ENCODE data around the gene GPR55.

GPR55 gene

GRCh38 chr2:230870544-230871360 is 54.3 kb downstream of the GPR55 start:
- Mint-ChIP-seq H3K36me3 (ENCODE audit: insufficient read depth) (no peaks in the 10 kb centered on the region), H3K27ac (peak overlapping the region in 1 of 2 donors; percentile 66), H3K4me3 (no peak overlapping the region), H3K4me1 (ENCODE audit: low read depth in 2 of 2) (peaks cover 23 to 28% of the 10 kb centered on the region in 2 donors), H3K27me3 (no peaks in the 10 kb centered on the region), H3K9me3 (no peaks in the 10 kb centered on the region)
- DNase-seq, result no peak
- ATAC-seq (replicated peaks), result no peak

- no peak for ATAC-seq (replicated peaks)
- no peaks in the 10 kb centered on the region for H3K9me3 Mint-ChIP-seq
- H3K4me1 Mint-ChIP-seq (ENCODE audit: low read depth in 2 of 2), result peaks cover 20 to 28% of the 10 kb centered on the region in 2 donors
- H3K36me3 Mint-ChIP-seq (ENCODE audit: insufficient read depth), result no peaks in the 10 kb centered on the region
- no peak overlapping the region for H3K4me3 Mint-ChIP-seq
- H3K27me3 Mint-ChIP-seq, result no peaks in the 10 kb centered on the region
- H3K27ac Mint-ChIP-seq, result peak overlapping the region in 1 of 2 donors; percentile 66
- no peak for DNase-seq
Observed at GRCh38 chr2:230869914-230870543, 55.0 kb downstream of the GPR55 start.

DNA sequence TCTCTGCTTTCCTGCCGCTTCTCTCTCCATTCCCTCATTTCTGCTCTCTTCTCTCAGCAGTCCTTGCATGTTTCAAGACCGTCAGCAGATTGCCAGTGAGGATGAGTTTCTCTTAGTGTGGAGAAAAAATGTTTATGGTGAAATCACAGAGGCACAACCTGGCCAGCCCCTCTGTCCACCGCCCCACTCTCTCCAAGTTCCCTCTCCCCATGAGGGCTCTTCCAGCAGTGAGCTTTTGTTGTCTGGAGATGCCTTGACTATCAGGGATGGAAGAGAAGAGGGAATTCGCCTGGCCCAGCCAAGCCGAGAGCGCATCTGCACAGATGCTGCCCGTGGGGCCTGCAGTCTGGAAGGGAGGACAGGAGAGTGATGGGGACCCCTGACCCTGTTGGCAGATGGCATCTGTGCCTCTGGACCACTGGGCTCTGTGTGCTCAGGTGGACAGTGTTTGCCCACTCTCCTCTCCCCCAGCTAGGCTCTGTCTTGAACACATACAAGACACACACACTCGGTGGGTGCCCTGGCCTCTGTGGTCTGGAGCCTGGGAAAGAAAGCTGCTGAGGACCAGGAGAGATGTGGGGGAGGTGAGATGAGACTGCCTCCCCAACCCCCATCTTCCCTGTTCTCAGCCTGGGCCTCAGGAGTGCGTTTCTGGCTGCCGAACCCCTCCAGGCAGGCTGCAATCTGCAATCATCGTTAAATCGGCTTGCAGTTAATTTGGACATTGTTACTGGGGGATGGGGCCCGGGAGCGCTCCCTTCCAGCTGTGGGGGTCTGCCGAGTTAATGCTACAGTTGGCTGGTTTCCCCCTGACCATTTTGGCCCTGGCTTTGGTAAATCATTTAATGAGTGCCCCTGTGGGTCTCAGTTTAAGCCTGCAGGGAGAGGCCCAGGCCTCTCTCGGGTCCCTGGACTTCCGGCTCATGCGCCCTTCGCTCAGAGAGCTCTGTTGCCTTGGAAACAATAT is 55.8 kb downstream of the GPR55 start:
- DNase-seq (no peak), ATAC-seq (replicated peaks) (no peak)
- H3K9me3 Mint-ChIP-seq, result no peaks in the 10 kb centered on the region
- H3K27me3 Mint-ChIP-seq, result no peaks in the 10 kb centered on the region
- H3K27ac Mint-ChIP-seq, result no peak overlapping the region
- no peak overlapping the region for H3K4me3 Mint-ChIP-seq
- peaks cover 6% of the 10 kb centered on the region for H3K36me3 Mint-ChIP-seq (ENCODE audit: insufficient read depth)
- peaks cover 25 to 27% of the 10 kb centered on the region in 2 donors for H3K4me1 Mint-ChIP-seq (ENCODE audit: low read depth in 2 of 2)

DNA sequence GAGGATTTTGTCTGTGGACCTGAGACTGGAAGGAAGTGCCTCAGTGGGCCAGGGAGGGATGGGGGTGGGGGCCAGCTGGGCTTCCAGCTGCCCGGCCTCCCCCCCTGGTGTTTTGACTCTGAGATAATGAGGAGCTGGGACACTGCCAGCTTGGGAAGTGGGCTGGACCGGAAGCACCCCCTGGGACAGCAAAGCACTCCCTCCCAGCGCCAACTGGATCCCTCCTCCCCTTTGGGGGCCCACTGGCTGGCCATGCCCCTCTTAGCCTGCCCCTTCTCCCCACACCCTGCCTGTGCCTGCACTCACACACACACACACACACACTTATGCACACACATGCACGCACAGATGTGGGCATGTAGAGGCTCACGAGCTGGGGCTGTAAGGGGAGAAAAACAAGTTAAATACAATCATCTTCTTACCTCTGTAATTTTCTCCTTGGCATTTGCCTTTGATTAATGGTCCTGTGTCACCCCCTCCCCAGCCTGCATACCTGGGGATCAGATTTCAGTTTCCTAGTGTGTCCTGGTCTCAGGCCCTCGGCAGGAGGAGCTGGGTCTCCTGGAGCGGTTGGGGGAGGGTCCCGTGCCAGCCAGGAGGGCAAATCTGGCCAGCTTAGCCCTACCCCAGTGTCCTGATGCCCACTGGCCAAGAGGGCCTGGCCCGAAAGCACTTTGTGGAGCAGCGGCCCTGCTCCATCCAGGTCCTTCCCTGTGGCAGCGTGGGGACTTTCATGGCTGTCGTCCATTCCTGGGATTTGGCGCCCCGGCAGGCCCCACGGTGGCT is 56.7 kb downstream of the GPR55 start:
- no peaks in the 10 kb centered on the region for H3K27me3 Mint-ChIP-seq
- ATAC-seq (replicated peaks) (no peak), DNase-seq (no peak)
- H3K36me3 Mint-ChIP-seq (ENCODE audit: insufficient read depth), result peaks cover 9% of the 10 kb centered on the region
- H3K27ac Mint-ChIP-seq, result peak overlapping the region in 1 of 2 donors; percentile 72
- peaks cover 33% of the 10 kb centered on the region in 2 donors for H3K4me1 Mint-ChIP-seq (ENCODE audit: low read depth in 2 of 2)
- no peaks in the 10 kb centered on the region for H3K9me3 Mint-ChIP-seq
- no peak overlapping the region for H3K4me3 Mint-ChIP-seq

GRCh38 chr2:230866756-230867523 is 58.1 kb downstream of the GPR55 start:
- Mint-ChIP-seq H3K27me3 (peaks cover 0 to 8% of the 10 kb centered on the region in 2 donors), H3K36me3 (ENCODE audit: insufficient read depth) (peaks cover 9% of the 10 kb centered on the region), H3K27ac (peak overlapping the region in 1 of 2 donors; percentile 72), H3K4me3 (peak overlapping the region; percentile 89 to 92), H3K4me1 (ENCODE audit: low read depth in 2 of 2) (peaks cover 30 to 31% of the 10 kb centered on the region in 2 donors), H3K9me3 (no peaks in the 10 kb centered on the region)
- ATAC-seq (replicated peaks) (peak; percentile 69), DNase-seq (peak; percentile 60 to 78 (median 74))

DNA sequence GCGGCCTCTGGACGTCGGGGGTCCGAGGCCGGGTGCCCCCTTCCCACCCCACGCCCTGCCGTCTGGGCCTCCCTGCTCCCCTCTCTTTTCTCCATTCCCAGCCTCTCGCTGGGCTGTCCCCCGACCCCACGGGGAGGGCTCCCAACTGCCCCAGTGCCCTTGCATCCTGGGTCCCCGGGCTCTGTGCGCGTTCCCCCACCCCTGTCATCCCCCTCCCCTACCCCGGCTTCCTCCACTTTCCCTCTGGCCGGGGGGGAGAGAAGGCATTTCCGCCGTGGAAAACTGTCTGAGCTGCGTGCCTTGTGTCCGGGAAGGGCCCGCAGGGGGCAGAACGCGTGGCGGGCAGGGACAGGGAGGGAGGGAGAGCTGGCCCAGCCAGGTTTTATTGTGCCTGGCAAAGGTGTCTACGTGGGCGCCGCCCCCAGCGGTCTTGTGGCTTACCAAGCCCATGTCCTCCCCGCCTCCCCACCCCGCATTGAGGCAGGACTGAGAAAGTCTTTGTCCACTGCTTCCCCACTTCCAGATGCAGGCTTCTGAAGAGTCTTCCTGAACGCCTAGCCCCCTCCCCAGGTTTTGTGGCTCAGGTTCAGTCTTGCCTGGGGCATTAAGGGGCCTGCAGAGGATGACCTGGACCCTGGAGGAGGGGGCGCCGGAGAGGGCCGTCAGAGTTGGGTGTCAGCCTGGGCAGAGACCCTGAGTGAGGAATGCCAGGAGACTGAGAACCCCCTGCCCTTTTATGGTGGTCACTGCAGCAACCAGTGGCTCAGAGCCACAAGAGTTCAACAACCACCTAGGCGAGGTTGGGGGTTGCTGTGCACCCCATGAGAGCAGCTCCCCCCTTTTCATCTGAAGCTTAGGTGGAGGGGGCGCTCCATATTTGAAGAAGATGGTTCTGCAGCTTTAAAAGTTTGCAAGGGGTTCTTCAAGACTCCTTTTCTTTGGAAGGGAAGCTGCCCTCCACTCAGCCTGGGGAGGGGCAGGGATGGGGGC is 59.0 kb downstream of the GPR55 start:
- Mint-ChIP-seq H3K4me1 (ENCODE audit: low read depth in 2 of 2) (peaks cover 38% of the 10 kb centered on the region in 2 donors), H3K27me3 (peaks cover 8 to 17% of the 10 kb centered on the region in 2 donors), H3K9me3 (no peaks in the 10 kb centered on the region), H3K36me3 (ENCODE audit: insufficient read depth) (peaks cover 9% of the 10 kb centered on the region), H3K27ac (peak overlapping the region; percentile 80 to 85), H3K4me3 (peak overlapping the region; percentile 89 to 92)
- peak; percentile 33 to 41 (median 41) for DNase-seq
- ATAC-seq (replicated peaks), result peak; percentile 41

DNA sequence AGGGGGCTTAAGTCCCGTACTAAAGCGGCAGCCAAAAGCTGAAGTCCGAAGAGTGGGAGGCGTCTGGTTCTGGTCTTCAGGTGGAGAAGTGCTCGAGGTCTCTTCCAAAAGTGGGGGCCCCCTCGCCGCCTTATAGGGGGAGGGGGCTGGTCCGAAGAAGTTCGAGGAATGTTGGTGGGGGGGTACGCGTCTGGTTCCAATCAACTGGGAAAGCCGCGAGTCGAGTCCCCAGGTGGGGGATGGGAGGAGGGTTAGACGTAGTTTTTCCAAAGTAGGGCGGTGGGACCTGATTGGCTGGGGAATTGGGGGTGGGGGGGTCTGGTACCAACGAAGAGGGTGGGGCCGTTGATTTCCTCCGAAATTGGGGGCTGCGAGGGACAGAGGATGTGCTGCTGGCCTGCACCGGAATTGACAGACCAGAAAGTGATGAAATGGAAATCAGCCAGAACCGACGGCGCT is 59.7 kb downstream of the GPR55 start:
- H3K36me3 Mint-ChIP-seq (ENCODE audit: insufficient read depth), result peaks cover 9% of the 10 kb centered on the region
- no peaks in the 10 kb centered on the region for H3K9me3 Mint-ChIP-seq
- peak overlapping the region; percentile 79 to 80 for H3K27ac Mint-ChIP-seq
- H3K4me1 Mint-ChIP-seq (ENCODE audit: low read depth in 2 of 2), result peaks cover 41% of the 10 kb centered on the region in 2 donors
- H3K4me3 Mint-ChIP-seq, result peak overlapping the region; percentile 89 to 92
- H3K27me3 Mint-ChIP-seq, result peaks cover 9 to 22% of the 10 kb centered on the region in 2 donors
- no peak for DNase-seq
- no peak for ATAC-seq (replicated peaks)

DNA sequence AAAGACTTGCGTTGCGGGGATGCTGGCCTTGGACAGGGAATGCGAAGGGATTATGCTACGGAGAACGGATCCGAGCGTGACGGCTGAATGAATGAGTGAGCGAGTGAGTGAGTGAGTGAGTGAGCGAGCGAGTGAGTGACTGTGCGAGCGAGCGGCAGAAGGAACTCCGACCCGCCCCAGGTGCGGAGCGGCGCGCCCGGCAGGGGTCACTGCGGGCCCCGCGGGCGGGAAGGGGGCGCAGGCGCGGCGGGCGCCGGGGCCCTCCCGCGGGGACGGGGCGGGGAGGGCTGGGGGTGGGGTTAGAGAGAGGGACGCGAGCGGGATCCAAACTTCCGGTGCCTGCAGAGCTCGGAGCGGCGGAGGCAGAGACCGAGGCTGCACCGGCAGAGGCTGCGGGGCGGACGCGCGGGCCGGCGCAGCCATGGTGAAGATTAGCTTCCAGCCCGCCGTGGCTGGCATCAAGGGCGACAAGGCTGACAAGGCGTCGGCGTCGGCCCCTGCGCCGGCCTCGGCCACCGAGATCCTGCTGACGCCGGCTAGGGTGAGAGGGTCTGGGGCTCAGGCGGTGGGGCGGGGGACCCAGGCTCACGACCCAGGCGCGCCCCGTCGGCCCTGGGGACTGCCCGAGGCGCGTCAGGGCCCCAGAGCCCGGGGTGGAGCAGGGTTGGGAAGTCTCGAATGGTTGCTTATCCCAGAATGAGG is 60.3 kb downstream of the GPR55 start, which contains the start of gene ITM2C:
TSS of gene ITM2C (plus strand) at position 338 of the 702 bp plus-strand sequence. CDS start at position 422, 84 bp downstream.
- H3K27me3 Mint-ChIP-seq, result peaks cover 9 to 22% of the 10 kb centered on the region in 2 donors
- ATAC-seq (replicated peaks), result peak; percentile 62
- DNase-seq, result peak; percentile 59 to 64 (median 59)
- peaks cover 9% of the 10 kb centered on the region for H3K36me3 Mint-ChIP-seq (ENCODE audit: insufficient read depth)
- peaks cover 41% of the 10 kb centered on the region in 2 donors for H3K4me1 Mint-ChIP-seq (ENCODE audit: low read depth in 2 of 2)
- H3K9me3 Mint-ChIP-seq, result no peaks in the 10 kb centered on the region
- H3K27ac Mint-ChIP-seq, result peak within 1 kb of the TSS; percentile 80 to 85
- peak within 1 kb of the TSS; percentile 89 to 92 for H3K4me3 Mint-ChIP-seq

DNA sequence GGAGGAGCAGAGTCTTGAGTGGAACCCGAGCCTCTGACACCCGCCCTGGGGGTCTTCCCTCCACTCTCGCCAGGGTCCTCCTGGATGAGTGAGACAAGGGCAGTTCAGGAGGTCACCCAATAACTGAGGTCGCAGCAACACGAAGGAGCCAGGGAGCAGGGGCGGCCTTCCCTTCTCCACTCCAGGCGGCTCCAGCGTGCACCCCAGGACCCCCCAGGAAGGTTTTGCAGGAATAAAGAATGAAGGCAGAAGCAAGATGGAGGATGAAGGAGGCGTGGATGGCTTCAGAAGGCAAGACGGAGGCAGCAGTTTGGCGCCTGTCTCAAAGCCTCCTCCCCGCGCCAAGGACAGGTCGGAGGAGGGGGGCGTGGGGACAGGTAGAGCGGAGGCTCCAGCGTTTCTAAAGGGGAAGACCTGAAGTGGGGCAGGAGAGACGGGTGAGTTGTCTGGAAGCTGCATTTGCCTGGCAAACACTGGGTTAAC is 60.9 kb downstream of the GPR55 start:
- ATAC-seq (replicated peaks), result no peak
- peaks cover 9 to 22% of the 10 kb centered on the region in 2 donors for H3K27me3 Mint-ChIP-seq
- H3K27ac Mint-ChIP-seq, result peak overlapping the region; percentile 49 to 79
- peaks cover 9% of the 10 kb centered on the region for H3K36me3 Mint-ChIP-seq (ENCODE audit: insufficient read depth)
- peak overlapping the region; percentile 89 to 92 for H3K4me3 Mint-ChIP-seq
- DNase-seq, result no peak
- no peaks in the 10 kb centered on the region for H3K9me3 Mint-ChIP-seq
- H3K4me1 Mint-ChIP-seq (ENCODE audit: low read depth in 2 of 2), result peaks cover 41% of the 10 kb centered on the region in 2 donors

- H3K4me1 Mint-ChIP-seq (ENCODE audit: low read depth in 2 of 2), result peaks cover 38 to 41% of the 10 kb centered on the region in 2 donors
- H3K9me3 Mint-ChIP-seq, result no peaks in the 10 kb centered on the region
- peak overlapping the region; percentile 89 to 92 for H3K4me3 Mint-ChIP-seq
- H3K27ac Mint-ChIP-seq, result peak overlapping the region in 1 of 2 donors; percentile 49
- peaks cover 9 to 23% of the 10 kb centered on the region in 2 donors for H3K27me3 Mint-ChIP-seq
- ATAC-seq (replicated peaks) (no peak), DNase-seq (no peak)
- H3K36me3 Mint-ChIP-seq (ENCODE audit: insufficient read depth), result peaks cover 9% of the 10 kb centered on the region
Observed at GRCh38 chr2:230863442-230864121, 61.5 kb downstream of the GPR55 start.

Data from effector memory CD8-positive, alpha-beta T cell (primary cell).